Spinal cord (tissue), 10 donors: ENCODE results near the gene ERC2. TPM values are rescaled to one million over a fixed set of nuclear protein-coding genes. Genes with fewer than 3 reads are reported as not detected.
A peak's percentile ranks its signal among the peaks of the same experiment; 100 is the strongest.
"Not testable (repeated sequence)": the region's sequence is repeated elsewhere in the genome, so short reads cannot be mapped to it uniquely, and the experiment has no call there.

ENCODE experiments used
- DNase-seq, 6 donors: peaks; one replicate each; pipeline versions ENCODE4 v3.0.0 to v3.0.0-alpha.2; 2013 to 2015; ENCODE audit warnings: low spot score in 6 of 6, low read depth in 4 of 6
- H3K27ac ChIP-seq: one replicate; pipeline ENCODE4 v1.5.1; 2013; ENCODE audit warnings: low read depth, low read length, control low read depth
- H3K27me3 ChIP-seq: one replicate; pipeline ENCODE4 v1.6.1; 2013; ENCODE audit warnings: low read length; ENCODE audit not compliant: control insufficient read depth, insufficient read depth
- H3K36me3 ChIP-seq: one replicate; pipeline ENCODE4 v1.6.1; 2013; ENCODE audit warnings: low read length; ENCODE audit not compliant: control insufficient read depth, insufficient read depth
- H3K4me1 ChIP-seq: one replicate; pipeline ENCODE4 v1.6.1; 2013; ENCODE audit warnings: low read length; ENCODE audit not compliant: control insufficient read depth, insufficient read depth
- H3K4me3 ChIP-seq: one replicate; pipeline ENCODE4 v1.5.1; 2013; ENCODE audit warnings: low read depth, low read length, control low read depth
- H3K9me3 ChIP-seq: one replicate; pipeline ENCODE4 v1.6.1; 2013; ENCODE audit warnings: low read length; ENCODE audit not compliant: control insufficient read depth, insufficient read depth
- WGBS: methylation state at CpG from one replicate; pipeline ENCODE4 v1.1.5; 2013; ENCODE audit warnings: missing lambda C conversion rate; ENCODE audit not compliant: insufficient coverage; 5-methylcytosine and 5-hydroxymethylcytosine counted together
- polyA plus RNA-seq, 2 donors: library from polyadenylated mRNA; unstranded; fragments of 120-200 nt; gene quantifications; one replicate each; pipeline ENCODE4 v1.2.1, GENCODE V29; 2013; ENCODE audit not compliant: insufficient read length in 2 of 2
- total RNA-seq, 2 donors: library from RNA; depleted of rRNA in 1 of 2; stranded (reverse); fragments of 120-200 nt in 1 of 2; fragments of >200 nt in 1 of 2; gene quantifications; one replicate each; pipeline versions ENCODE4 v1.2.3 to v1.2.4, GENCODE V29; 2013 to 2014
- donor health status: healthy.

The ERC2 gene
- total and polyA plus RNA-seq, 4 donors = 24.0 to 51.3 (median 29.7) TPM

DNA sequence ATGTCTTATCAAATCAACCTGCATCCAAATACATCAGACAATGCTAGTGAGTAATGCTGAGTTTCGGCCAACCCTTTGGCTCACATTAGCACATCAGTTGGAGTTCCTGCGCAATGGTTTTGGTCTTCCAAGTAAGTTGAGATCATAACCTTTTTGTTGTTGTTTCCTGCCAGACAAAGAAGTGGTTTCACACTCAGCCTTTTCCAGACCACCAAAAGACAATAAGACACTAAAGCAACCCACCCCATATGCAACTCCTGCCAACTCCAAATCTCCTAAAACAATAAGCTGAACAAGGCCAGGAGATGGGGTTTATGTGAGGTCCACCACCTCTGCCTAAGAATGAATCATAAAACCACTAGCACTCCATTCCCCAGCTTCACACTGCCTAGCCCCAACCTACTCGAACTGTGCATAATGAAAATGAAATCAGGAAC, 177.0 kb downstream of the ERC2 start:
- no peak overlapping the region for H3K4me3 ChIP-seq
- H3K9me3 ChIP-seq = no peaks in the 10 kb centered on the region
- no peak for DNase-seq
- no peaks in the 10 kb centered on the region for H3K27me3 ChIP-seq
- H3K27ac ChIP-seq = no peak overlapping the region
- H3K36me3 ChIP-seq = no peaks in the 10 kb centered on the region
- 100% methylated on average over 1 of the region's 3 CpGs for WGBS
- H3K4me1 ChIP-seq = no peaks in the 10 kb centered on the region

GRCh38 chr3:56290374-56290773, 177.9 kb downstream of the ERC2 start:
- Histone ChIP-seq H3K27ac (no peak overlapping the region), H3K4me3 (no peak overlapping the region), H3K27me3 (no peaks in the 10 kb centered on the region), H3K36me3 (no peaks in the 10 kb centered on the region), H3K4me1 (no peaks in the 10 kb centered on the region), H3K9me3 (no peaks in the 10 kb centered on the region)
- no peak for DNase-seq
- 100% methylated on average over 1 of the region's 2 CpGs for WGBS

DNA sequence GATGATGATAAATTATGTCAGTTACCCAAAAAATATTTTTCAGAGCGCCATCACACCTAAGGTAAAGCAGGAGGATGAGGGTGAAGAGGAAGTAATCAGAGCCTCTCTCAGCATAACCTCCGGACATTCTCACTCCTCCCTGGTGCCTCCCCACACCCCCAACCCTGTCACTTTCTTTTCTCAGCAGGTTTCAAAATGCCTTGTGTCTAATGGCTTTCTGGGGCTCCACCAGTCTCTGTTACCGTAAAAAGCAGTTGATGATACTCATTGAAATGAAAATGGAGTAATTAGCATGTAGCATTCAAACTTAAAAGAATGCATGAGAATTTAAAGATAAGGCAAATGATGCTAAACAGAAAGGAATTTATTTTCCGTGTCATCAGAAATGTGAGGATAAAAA, 180.0 kb downstream of the ERC2 start:
- no peaks in the 10 kb centered on the region for H3K9me3 ChIP-seq
- no peaks in the 10 kb centered on the region for H3K4me1 ChIP-seq
- DNase-seq = no peak
- H3K4me3 ChIP-seq = no peak overlapping the region
- WGBS = 71% methylated on average over 1 of the region's 4 CpGs
- no peaks in the 10 kb centered on the region for H3K36me3 ChIP-seq
- H3K27me3 ChIP-seq = no peaks in the 10 kb centered on the region
- no peak overlapping the region for H3K27ac ChIP-seq

DNA sequence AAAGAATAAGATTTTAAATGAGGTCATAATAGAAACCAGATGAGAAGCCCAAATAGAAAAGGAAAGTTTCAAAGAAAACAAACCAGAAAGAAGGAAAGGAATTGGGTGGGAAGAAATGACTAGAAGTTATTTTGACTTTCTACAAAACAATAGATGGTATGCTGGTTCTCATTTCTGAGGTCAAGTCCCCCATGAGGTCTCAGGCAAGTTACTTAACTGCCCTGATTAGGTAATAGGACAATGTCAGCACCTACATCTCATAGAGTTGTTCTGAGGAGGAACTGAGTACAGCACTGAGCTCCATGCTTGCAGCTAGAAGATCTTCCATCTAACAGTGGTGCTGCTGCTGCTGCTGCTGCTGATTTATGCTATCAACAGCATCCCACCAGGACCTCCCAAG, 185.9 kb downstream of the ERC2 start:
- Histone ChIP-seq H3K4me3 (no peak overlapping the region), H3K36me3 (no peaks in the 10 kb centered on the region), H3K27ac (no peak overlapping the region), H3K27me3 (no peaks in the 10 kb centered on the region), H3K4me1 (no peaks in the 10 kb centered on the region), H3K9me3 (no peaks in the 10 kb centered on the region)
- no peak for DNase-seq

- Histone ChIP-seq H3K27me3 (no peaks in the 10 kb centered on the region), H3K9me3 (no peaks in the 10 kb centered on the region), H3K4me1 (no peaks in the 10 kb centered on the region), H3K27ac (no peak overlapping the region), H3K4me3 (no peak overlapping the region), H3K36me3 (no peaks in the 10 kb centered on the region)
- 79% methylated on average over 1 of the region's 1 CpG for WGBS
- DNase-seq = no peak
Observed at GRCh38 chr3:56277236-56277635, 191.0 kb downstream of the ERC2 start.

- no peak overlapping the region for H3K27ac ChIP-seq
- H3K36me3 ChIP-seq = no peaks in the 10 kb centered on the region
- H3K9me3 ChIP-seq = no peaks in the 10 kb centered on the region
- no peaks in the 10 kb centered on the region for H3K27me3 ChIP-seq
- DNase-seq = no peak
- H3K4me3 ChIP-seq = no peak overlapping the region
- WGBS = no CpG with 5 or more reads among the region's 2 CpGs
- no peaks in the 10 kb centered on the region for H3K4me1 ChIP-seq
Observed at GRCh38 chr3:56275120-56275519, 193.1 kb downstream of the ERC2 start.

- no CpG with 5 or more reads among the region's 4 CpGs for WGBS
- H3K27ac ChIP-seq = no peak overlapping the region
- no peaks in the 10 kb centered on the region for H3K36me3 ChIP-seq
- H3K4me3 ChIP-seq = no peak overlapping the region
- no peaks in the 10 kb centered on the region for H3K27me3 ChIP-seq
- no peaks in the 10 kb centered on the region for H3K4me1 ChIP-seq
- DNase-seq = peak in 1 of 6 donors; percentile 82
- H3K9me3 ChIP-seq = no peaks in the 10 kb centered on the region
Observed at GRCh38 chr3:56269755-56270535, 198.3 kb downstream of the ERC2 start.

GRCh38 chr3:56268616-56269383, 199.5 kb downstream of the ERC2 start:
- Histone ChIP-seq H3K27me3 (no peaks in the 10 kb centered on the region), H3K9me3 (no peaks in the 10 kb centered on the region), H3K4me1 (no peaks in the 10 kb centered on the region), H3K4me3 (no peak overlapping the region), H3K27ac (no peak overlapping the region), H3K36me3 (no peaks in the 10 kb centered on the region)
- WGBS = no CpG with 5 or more reads among the region's 4 CpGs
- DNase-seq = no peak

- no CpG with 5 or more reads among the region's 2 CpGs for WGBS
Observed at GRCh38 chr3:56261852-56262251, 206.4 kb downstream of the ERC2 start.

DNA sequence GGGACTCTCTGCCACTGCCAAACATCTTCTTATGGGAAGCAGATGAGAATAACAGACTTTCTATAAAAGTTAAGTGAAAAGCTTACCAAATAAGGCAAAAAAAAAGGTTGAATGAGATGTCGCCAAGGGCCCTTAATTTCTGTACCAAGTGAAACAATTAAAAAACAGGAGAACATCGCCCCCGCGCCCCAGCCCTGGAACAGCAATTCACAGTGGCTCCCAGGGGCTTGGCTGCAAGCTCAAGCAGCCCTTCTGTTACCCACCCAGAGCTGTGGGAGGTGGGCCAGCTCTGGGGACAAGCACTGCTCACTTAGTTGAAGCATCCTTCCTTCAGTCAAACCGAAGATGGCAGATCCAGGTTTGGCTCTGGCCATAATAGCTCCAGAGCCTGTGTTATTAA, 208.0 kb downstream of the ERC2 start:
- H3K27me3 ChIP-seq = no peaks in the 10 kb centered on the region
- H3K27ac ChIP-seq = no peak overlapping the region
- DNase-seq = no peak
- no peaks in the 10 kb centered on the region for H3K9me3 ChIP-seq
- peaks cover 2% of the 10 kb centered on the region for H3K4me1 ChIP-seq
- H3K4me3 ChIP-seq = no peak overlapping the region
- H3K36me3 ChIP-seq = no peaks in the 10 kb centered on the region
- WGBS = 100% methylated on average over 1 of the region's 5 CpGs

More at GRCh38 chr3:56261852-56262251, 206.4 kb downstream of the ERC2 start:
- not testable (repeated sequence) for H3K36me3 ChIP-seq, H3K4me1 ChIP-seq, H3K4me3 ChIP-seq, H3K27me3 ChIP-seq, DNase-seq, H3K9me3 ChIP-seq, H3K27ac ChIP-seq
